ENCODE results near the gene UBR2.
A peak's percentile ranks its signal among the peaks of the same experiment; 100 is the strongest.

Gene UBR2

GRCh38 chr6:42563697-42564505 is at the start of gene UBR2:
UBR2 (plus strand) TSS chr6:42564029; CDS start chr6:42564320, 291 bp downstream.
- H3K27ac ChIP-seq = peak within 1 kb of the TSS; percentile 89
- DNase-seq (ENCODE audit: low read depth, low spot score) = peak; percentile 89

GRCh38 chr6:42514745-42515144 is 49.1 kb upstream of the UBR2 start:
- no peak for DNase-seq (ENCODE audit: low read depth, low spot score)
- no peak overlapping the region for H3K27ac ChIP-seq

GRCh38 chr6:42519779-42520178 is 44.0 kb upstream of the UBR2 start:
- H3K27ac ChIP-seq = no peak overlapping the region
- no peak for DNase-seq (ENCODE audit: low read depth, low spot score)

GRCh38 chr6:42520786-42521607 is 42.8 kb upstream of the UBR2 start:
- peak; percentile 69 for DNase-seq (ENCODE audit: low read depth, low spot score)
- peak overlapping the region; percentile 42 for H3K27ac ChIP-seq

DNA sequence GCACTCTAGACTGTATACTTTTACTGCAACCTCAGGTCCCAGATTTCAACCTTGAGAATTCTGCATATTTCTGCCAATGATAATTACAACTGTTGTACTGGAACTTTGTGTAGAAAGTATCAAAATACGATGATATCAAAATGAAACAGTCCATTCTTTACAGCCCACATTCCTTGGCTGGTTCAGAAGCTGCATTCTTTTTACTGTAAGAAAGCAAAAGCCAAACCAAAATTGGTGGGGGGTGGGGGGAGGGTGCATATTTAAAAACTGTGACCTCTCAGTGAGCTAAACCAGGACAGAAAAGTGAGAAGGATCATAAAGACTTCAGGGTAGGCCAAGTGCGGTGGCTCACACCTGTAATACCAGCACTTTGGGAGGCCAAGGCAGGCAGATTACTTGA is 41.8 kb upstream of the UBR2 start:
- H3K27ac ChIP-seq = no peak overlapping the region
- DNase-seq (ENCODE audit: low read depth, low spot score) = no peak

- no peak for DNase-seq (ENCODE audit: low read depth, low spot score)
- H3K27ac ChIP-seq = no peak overlapping the region
These were observed 40.7 kb upstream of the UBR2 start for GRCh38 chr6:42522942-42523814.

DNA sequence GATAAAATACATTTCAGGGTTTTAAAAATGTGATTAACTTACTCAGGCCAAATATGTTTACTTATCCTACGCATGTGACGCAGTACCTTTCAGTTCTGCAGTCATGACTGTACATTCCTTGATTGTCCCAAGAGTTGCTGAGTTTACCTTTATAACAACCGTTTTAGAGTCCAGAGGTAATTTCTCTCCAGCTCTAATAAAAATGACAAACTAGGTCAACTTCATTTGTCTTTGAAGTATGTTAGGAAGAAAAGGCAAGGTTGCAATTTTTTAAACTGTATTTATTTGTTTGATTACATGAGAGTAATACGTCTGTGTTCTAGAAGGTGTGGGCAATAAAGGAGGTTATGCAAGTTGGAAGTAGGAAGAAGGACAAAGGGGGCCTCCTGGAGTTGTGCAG is 38.6 kb upstream of the UBR2 start:
- H3K27ac ChIP-seq = no peak overlapping the region
- no peak for DNase-seq (ENCODE audit: low read depth, low spot score)

DNA sequence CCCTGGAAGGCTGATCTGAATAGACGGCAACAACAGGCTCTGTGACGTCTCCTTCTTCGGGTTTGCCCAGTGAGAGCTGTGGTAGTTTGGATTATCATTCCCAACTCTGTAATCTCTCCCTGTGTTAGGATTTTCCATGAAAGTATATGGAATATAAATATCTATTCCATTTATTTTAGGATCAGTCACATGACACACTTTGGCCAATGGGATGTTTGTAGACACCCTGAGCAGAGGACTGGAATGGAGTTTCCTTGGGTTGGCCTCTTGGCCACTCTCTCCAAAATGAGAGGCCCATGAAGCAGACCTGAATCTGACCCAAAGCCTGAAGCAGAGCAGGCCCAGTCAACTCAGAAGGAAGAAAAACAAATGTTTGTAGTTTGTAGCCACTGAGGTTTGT is 37.2 kb upstream of the UBR2 start:
- no peak for DNase-seq (ENCODE audit: low read depth, low spot score)
- no peak overlapping the region for H3K27ac ChIP-seq

GRCh38 chr6:42527204-42527603 is 36.6 kb upstream of the UBR2 start:
- DNase-seq (ENCODE audit: low read depth, low spot score) = no peak
- H3K27ac ChIP-seq = no peak overlapping the region

DNA sequence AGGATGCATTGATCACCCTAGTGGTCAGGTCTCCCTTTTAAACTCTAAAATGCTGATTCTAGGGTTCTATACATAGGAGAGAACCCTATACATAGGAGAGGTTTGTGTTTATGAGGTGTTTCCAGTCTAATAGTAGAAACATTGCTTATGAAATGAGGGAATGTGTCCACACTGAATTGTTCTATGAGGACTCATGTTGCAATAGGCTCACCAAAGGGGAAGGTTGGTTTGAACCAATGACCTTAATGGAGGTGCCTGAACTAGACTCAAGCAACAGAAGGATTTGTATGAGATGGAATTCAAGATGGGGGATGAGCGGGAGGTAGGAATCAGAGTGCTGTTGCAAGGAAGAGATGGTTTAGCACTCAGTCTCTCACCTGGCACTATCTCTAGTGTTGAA is 33.5 kb upstream of the UBR2 start:
- no peak for DNase-seq (ENCODE audit: low read depth, low spot score)
- no peak overlapping the region for H3K27ac ChIP-seq

DNA sequence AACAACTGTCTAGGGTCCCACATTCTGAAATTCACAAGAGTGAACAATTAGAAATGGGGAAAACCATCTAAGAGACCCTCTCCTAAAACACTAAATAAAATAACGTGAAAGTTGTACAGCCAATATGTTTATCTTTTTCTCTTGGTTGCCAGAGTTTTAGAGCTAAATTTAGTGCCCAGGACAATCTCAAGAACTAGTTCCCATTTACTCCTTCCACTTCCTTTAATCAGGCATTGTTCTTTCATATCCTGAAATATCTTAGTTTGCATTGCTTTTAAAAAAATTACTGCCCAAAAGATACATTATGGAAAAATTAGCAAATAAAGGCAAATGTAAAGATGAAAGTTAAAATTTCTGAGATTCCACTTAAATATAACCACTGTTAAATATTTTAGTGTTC is 33.1 kb upstream of the UBR2 start:
- no peak for DNase-seq (ENCODE audit: low read depth, low spot score)
- H3K27ac ChIP-seq = no peak overlapping the region

- no peak overlapping the region for H3K27ac ChIP-seq
- peak; percentile 14 for DNase-seq (ENCODE audit: low read depth, low spot score)
These were observed 31.7 kb upstream of the UBR2 start for GRCh38 chr6:42532038-42532669.

- no peak overlapping the region for H3K27ac ChIP-seq
- DNase-seq (ENCODE audit: low read depth, low spot score) = no peak
These were observed 30.0 kb upstream of the UBR2 start for GRCh38 chr6:42533794-42534193.

GRCh38 chr6:42537536-42537935 is 26.3 kb upstream of the UBR2 start:
- no peak overlapping the region for H3K27ac ChIP-seq
- no peak for DNase-seq (ENCODE audit: low read depth, low spot score)

DNA sequence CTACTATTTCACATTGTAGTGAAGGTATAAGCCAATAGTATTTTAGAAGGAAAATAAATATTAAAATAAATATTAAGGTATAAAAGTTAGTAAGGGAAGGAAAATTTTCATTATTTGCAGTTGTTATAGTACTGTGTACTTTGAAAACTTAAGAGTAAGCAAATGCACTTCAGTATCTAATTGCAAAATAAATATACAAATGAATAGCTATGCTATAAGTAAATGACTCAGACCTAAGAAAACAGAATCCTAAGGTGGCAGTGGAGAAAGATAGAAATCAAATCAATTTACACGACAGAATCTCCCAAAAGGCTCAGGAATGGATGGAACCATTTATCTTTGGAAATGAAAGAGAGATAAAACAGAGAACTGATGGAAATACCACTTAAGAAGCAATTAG is 24.7 kb upstream of the UBR2 start:
- no peak for DNase-seq (ENCODE audit: low read depth, low spot score)
- no peak overlapping the region for H3K27ac ChIP-seq

DNA sequence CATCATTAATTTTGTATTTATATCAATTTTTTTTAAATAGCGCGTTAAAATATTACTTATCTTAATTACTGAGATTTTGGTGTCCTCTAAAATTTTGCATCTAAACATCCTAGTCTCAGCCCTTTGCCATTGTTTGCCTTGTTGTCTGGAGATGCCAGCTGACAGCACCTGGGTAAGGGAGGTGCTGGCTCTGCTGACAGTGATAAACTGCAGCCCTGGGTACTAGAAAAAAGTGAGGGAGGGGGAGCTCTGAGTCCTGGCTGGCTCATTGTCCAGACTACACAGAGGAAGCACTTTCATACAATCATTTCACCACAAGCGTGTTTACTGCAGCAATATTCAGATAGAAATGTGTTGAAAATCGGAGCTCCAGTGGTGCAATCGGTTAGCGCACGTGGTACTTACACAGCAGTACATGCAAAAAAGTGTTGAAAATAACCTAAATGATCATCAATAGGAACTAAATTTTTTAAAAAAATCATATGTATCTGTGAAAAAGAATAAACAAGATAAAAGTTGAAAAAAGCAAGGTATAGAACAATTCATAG is 18.5 kb upstream of the UBR2 start:
- H3K27ac ChIP-seq = no peak overlapping the region

DNA sequence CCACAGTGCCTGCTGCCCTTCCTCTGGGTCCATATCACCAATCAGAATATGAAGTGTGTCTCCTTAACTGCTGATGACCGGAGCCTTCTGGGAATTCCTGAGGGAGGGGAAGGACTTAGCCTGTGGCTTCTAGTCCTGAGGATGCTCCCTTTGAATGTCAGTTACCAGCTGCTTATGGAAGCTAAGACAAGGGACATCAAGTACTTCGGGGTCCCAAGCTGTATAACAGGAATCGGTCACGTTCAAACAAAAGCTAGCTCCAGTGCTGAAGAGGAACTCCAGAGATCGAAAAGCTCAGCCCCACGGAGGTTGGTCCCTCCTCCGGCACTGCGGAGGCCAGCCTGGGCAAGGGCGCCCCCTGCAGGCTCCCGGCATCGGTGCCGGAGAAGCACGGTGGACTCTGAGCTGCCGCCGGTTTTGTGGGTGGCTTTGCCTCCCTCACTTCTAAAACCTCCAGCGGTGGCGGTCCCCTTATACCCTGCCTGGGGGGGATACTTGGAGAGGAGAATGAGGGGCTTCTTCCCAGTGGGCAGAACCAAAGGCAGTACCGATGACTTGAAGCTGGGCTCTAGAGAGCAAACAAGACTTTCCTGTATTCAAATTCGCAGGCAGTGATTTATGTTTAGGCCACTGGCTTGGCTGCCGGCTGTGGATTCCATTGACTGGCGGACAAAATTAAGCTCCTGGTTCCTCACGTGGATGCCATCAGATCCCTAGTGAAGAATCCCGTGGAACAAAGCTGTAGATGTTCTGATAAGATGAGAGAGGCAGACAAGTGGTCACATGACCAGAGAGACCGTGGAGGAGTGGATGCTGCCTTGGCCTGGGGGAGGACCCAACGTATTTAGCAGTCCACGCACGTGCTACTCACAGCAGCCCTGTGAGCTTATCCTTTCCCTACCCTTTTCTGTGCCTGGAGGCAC is 16.2 kb upstream of the UBR2 start:
- no peak for DNase-seq (ENCODE audit: low read depth, low spot score)
- H3K27ac ChIP-seq = no peak overlapping the region

More for the DNA sequence above, 18.5 kb upstream of the UBR2 start:
- DNase-seq (ENCODE audit: low read depth, low spot score) = no peak

GRCh38 chr6:42550277-42550676 is 13.6 kb upstream of the UBR2 start:
- peak overlapping the region; percentile 16 for H3K27ac ChIP-seq
- DNase-seq (ENCODE audit: low read depth, low spot score) = no peak

DNA sequence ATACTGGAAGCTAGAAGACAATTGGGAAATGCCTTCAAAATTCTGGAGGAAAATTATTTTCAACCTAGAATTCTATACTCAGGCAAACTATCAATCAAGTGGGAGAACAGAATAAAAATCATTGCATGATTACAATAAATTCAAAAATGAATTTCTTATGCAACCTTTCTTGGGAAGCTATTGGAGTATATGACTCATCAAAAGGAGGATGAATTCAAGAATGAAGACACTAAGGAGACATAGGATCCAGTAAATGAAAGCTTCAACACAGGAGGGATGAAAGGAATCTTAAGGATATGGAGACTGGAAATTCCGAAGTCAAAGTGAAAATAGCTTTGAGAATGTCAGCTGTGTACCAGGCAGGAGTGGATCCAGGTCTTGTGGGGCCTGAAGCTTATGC is 12.6 kb upstream of the UBR2 start:
- no peak overlapping the region for H3K27ac ChIP-seq
- no peak for DNase-seq (ENCODE audit: low read depth, low spot score)

Measured in epithelial cell of prostate (primary cell).